Brain microvascular endothelial cell (primary cell): ENCODE data around the gene CTXN1.

ENCODE experiments used
- DNase-seq: peaks from one replicate; pipeline ENCODE4 v3.0.0-alpha.2; 2020
- H3K27ac ChIP-seq: fragments of 250-450 bp; sonication (Bioruptor Pico); 2 replicates; pipeline ENCODE4 v1.5.1; 2020; ENCODE audit warnings: mild to moderate bottlenecking, moderate library complexity
- H3K27me3 ChIP-seq: fragments of 250-450 bp; sonication (Bioruptor Pico); replicated peaks from 2 replicates; pipeline ENCODE4 v1.5.1; 2020; ENCODE audit warnings: mild to moderate bottlenecking
- H3K36me3 ChIP-seq: fragments of 250-450 bp; sonication (Bioruptor Pico); replicated peaks from 2 replicates; pipeline ENCODE4 v1.5.1; 2020; ENCODE audit warnings: mild to moderate bottlenecking
- H3K4me3 ChIP-seq: 2 replicates; pipeline ENCODE4 v1.5.1; 2011; ENCODE audit warnings: low read depth, mild to moderate bottlenecking, control low read depth, low read length, moderate library complexity
- CTCF ChIP-seq: IDR thresholded peaks from 2 replicates; pipeline ENCODE4 v1.5.1; 2011; ENCODE audit warnings: low read depth, mild to moderate bottlenecking, moderate library complexity, low read length, control low read depth, inconsistent platforms; ENCODE audit errors: missing control alignments
- in situ Hi-C: cut with HindIII; loops from 2 replicates; pipeline ENCODE4 v1.10.0; 2017; ENCODE audit warnings: low sequenced_read_pairs, low pct_ligation_motif_present

CTXN1 gene

DNA sequence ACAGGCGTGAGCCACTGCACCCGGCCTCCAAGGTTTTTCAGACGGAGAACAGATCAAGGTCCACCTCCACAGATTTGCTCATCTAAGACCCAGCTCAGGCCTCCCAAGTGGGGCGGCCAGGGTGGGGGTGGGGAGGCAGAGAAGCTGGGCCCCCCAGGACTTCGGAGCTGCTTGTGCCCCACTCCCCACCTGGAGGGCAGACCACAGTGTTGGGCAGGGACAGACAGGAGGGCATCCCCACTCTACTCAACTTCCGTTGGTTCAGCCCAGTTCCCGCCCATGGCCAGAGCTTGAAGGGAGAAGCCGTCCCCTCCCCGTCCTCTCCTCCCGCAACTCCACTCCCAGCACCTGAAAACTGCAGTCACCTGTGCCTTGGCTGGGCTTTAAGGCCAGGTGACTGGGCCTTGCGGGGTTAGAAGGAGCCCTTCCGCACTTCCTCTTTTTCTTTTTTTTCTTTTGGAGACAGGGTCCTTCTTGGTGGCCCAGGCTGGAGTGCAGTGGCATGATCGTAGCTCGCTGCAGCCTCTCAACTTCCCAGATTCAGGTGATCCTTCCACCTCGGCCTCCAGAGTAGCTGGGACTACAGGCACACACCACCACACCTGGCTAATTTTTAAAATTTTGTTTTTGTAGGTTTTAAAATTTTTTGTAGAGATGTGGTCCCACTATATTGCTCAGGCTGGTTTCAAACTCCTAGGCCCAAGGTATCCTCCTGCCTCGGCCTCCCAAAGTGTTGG is 38.4 kb downstream of the CTXN1 start:
- no peak overlapping the region for H3K4me3 ChIP-seq

GRCh38 chr19:7885818-7886217 is 40.1 kb downstream of the CTXN1 start:
- no peak for TF ChIP-seq CTCF
- no peaks in the 10 kb centered on the region for H3K36me3 ChIP-seq
- H3K27ac ChIP-seq = no peak overlapping the region
- in situ Hi-C loops = no loop called here
- no peaks in the 10 kb centered on the region for H3K27me3 ChIP-seq
- no peak for DNase-seq
- no peak overlapping the region for H3K4me3 ChIP-seq

More for the DNA sequence above, 38.4 kb downstream of the CTXN1 start:
- in situ Hi-C loops = no loop called here
- Histone ChIP-seq H3K27me3 (no peaks in the 10 kb centered on the region), H3K36me3 (no peaks in the 10 kb centered on the region), H3K27ac (no peak overlapping the region)
- no peak for DNase-seq
- TF ChIP-seq CTCF = no peak

DNA sequence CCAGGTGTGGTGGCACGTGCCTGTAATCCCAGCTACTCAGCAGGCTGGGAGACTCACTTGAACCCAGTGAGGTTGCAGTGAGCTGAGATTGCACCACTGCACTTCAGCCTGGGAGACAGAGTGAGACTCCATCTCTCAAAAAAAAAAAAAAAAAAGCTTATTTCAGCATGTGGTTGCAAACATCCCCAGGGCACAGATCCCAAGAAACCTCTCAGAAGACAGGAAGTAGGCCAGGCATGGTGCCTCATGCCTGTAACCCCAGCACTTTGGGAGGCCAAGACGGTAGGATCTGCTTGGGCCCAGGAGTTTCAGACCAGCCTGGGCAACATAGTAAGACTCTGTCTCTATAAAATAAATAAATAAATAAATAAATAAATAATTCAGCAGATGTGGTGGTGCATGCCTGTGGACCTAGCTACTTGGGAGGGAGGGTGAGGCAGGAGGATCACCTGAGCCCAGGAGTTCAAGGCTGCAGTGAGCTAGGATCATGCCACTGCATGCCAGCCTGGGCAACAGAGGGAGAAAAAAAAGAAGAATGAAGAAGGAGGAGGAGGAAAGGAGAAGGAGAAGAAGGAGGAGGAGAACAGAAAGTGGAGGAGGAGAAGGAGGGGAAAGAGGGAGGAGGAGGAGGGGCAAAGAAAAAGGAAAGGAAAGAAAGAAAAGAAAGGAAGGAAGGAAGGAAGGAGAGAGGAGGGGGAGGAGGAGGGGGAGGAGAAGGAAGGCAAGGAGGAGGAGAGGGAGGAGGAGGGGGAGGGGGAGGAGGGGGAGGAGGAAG is 42.0 kb downstream of the CTXN1 start:
- Histone ChIP-seq H3K27ac (no peak overlapping the region), H3K4me3 (no peak overlapping the region), H3K27me3 (no peaks in the 10 kb centered on the region), H3K36me3 (no peaks in the 10 kb centered on the region)
- no peak for TF ChIP-seq CTCF
- no peak for DNase-seq
- in situ Hi-C loops = no loop called here

- no peak overlapping the region for H3K27ac ChIP-seq
- no peaks in the 10 kb centered on the region for H3K27me3 ChIP-seq
- DNase-seq = no peak
- H3K36me3 ChIP-seq = no peaks in the 10 kb centered on the region
- no peak for TF ChIP-seq CTCF
- H3K4me3 ChIP-seq = no peak overlapping the region
- in situ Hi-C loops = no loop called here
These were observed 42.8 kb downstream of the CTXN1 start for GRCh38 chr19:7883105-7883504.

DNA sequence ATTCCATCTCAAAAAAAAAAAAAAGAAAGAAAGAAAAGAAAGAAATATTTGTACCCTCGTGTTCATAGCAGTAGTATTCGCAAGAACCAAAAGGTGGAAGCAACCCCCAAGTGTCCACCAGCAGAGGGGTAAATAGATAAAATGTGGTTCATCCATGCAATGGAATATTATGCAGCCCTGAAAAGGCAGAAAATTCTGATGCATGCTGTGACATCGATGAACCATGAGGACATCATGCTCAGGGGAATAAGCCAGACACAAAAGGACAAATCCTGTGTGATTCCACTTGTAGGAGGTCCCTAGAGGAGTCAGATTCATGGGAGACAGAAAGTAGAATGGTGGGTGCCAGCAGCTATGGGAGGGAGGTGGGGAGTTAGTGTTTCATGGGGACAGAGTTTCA is 44.0 kb downstream of the CTXN1 start:
- H3K27ac ChIP-seq = no peak overlapping the region
- DNase-seq = no peak
- H3K27me3 ChIP-seq = no peaks in the 10 kb centered on the region
- in situ Hi-C loops = no loop called here
- H3K36me3 ChIP-seq = no peaks in the 10 kb centered on the region
- TF ChIP-seq CTCF = no peak
- no peak overlapping the region for H3K4me3 ChIP-seq
